ENCODE results near the gene SCNN1B.

SCNN1B gene

GRCh38 chr16:23321206-23321875, 19.2 kb downstream of the SCNN1B start:
- DNase-seq = no peak

DNA sequence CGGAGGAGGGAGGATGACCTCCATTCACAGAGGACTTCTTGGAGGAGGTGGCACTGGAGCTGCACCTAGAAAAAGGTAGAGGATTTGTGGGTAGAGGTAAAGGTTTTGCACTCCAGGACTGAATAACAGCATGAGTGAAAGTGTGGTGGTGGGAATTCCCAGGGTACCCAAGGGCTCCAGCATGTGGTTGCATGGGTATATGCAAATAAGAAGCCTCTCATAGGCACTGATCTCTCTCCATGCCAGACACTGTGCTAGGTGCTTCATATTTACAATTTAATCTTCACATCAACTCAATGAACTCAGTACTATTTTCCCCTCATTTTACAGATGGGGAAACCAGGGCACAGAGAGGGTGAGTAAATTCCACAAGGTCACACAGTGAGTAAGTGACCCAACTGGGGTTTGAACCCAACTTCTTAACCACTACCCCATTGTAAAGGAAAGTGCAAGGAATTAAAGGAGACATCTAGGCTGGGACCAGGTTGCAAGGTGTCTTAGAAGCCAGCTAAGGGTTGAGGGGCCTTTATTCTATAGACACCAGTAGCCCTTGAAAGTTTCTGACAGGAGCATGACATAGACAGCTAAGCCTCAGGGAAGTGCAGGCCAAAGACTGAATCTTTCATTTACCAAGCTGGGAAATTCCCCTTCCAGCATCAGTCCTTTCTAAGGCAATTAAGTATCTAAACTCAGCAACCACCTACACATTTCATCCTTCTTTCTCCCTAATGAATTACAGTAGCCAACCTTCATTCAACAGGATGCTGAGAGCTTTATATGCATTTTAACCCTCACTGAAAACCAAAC, 21.3 kb downstream of the SCNN1B start:
- DNase-seq = no peak

DNA sequence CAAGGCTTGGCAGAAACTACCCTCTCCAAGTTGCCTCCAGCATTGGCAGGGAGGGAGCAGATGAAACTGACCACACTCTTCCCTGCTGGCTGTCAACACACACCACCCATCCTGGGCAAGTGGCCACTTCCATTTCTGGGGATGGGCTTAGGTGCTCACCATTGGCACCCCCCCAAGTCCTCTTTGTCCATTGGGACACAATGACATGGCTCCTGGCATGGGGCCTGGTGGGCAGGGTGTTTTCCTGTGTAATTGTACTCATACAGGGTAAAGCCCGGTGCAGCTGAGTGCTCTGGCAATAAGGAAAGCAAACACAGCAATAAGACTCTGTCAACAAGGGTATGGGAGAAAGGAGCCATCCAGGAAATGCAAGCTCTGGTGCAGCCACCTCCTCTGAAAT, 22.6 kb downstream of the SCNN1B start:
- DNase-seq = no peak

GRCh38 chr16:23327836-23328235, 25.7 kb downstream of the SCNN1B start:
- DNase-seq = no peak

GRCh38 chr16:23330161-23330560, 28.1 kb downstream of the SCNN1B start:
- no peak for DNase-seq

- no peak for DNase-seq
Measured at GRCh38 chr16:23330583-23331249, 28.6 kb downstream of the SCNN1B start.

GRCh38 chr16:23333034-23333579, 31.0 kb downstream of the SCNN1B start:
- DNase-seq = no peak

GRCh38 chr16:23333831-23334456, 31.8 kb downstream of the SCNN1B start:
- DNase-seq = no peak

DNA sequence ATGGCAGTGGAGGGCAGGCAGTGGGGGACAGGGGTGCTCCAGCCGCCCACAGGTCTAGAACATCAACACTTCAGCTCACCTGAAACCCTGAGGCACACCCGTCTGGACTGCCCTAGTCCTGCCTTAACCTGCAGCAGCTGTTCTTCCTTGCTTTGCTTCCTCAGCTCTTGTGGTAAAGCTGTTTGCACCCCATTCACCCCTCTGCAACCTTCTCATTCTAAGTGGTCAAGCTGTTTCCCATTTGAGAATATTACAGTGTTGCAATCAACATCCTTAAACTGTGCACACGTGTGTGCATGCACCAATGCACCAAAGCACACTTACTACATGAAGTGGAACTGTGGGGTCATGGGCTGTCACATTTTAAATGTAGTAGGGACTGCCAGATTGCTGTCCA, 32.4 kb downstream of the SCNN1B start:
- DNase-seq = no peak

- DNase-seq = no peak
Measured at GRCh38 chr16:23334950-23335349, 32.8 kb downstream of the SCNN1B start.

DNA sequence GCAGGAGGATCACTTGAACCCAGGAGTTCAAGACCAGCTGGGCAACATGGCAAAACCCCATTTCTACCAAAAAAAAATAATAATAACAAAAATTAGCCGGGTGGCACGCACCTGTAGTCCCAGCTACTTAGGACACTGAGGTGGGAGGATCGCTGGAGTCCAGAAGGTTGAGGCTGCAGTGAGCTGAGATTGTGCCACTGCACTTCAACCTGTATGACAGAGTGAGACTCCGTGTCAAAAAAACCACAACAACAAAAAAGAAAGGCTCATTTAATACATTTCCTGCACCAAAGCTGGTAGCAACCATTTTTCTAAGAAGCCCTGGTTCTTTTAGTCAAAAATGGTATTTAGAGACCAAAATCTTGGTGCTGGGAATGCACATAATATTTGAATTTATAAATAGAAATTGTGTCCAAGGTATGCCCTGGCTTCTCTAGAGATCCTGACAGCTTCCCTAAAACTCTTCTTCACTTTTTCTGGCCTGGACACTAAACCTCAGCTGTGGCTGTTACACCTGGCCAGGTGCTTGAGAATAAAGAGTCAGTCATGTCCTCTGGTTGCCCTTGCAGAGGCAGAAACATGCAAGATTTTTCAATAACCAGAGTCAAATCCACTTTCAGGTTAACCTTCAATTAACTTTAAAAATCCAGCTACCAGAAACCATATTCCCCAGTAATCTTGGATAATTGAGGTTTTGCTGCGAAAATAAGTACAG, 35.9 kb downstream of the SCNN1B start:
- no peak for DNase-seq

DNA sequence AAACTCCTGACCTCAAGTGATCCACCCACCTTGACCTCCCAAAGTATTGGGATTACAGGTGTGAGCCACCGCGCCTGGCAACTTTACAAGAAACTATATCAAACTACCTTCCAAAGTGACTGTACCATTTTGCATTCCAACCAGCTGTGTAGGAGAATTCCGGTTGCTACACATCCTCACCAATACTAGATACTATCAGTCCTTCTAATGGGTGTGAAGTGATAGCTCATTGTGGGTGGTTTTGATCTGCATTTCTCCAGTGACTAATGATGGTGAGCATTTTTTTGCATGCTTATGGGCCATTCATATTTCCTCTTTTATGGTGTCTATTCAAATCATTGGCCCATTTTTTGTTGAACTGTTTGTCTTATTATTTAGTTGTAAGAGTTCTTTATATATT, 37.7 kb downstream of the SCNN1B start:
- DNase-seq = no peak

DNA sequence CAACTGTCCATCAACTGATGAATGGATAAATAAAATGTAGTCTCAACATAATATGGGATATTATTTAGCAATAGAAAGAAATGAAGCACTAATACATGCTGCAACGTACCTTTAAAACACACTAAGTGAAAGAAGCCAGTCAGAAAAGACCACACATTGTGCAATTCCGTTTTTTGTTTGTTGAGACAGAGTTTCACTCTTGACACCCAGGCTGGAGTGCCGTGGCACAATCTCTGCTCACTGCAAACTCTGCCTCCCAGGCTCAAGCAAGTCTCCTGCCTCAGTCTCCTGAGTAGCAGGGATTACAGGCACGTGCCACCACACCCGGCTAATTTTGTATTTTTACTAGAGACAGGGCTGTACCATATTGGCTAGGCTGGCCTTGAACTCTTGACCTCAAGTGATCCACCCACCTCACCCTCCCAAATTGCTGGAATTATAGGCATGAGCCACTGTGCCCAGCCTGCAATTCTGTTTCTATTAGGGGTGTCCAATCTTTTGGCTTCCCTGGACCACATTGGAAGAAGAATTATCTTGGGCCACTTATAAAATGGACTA, 40.1 kb downstream of the SCNN1B start:
- no peak for DNase-seq

GRCh38 chr16:23343643-23344612, 41.8 kb downstream of the SCNN1B start:
- DNase-seq = no peak

- DNase-seq = no peak
Measured at GRCh38 chr16:23345237-23345636, 43.1 kb downstream of the SCNN1B start.

- DNase-seq = no peak
Measured at GRCh38 chr16:23348579-23349469, 46.7 kb downstream of the SCNN1B start.

- no peak for DNase-seq
Measured at GRCh38 chr16:23351360-23351759, 49.3 kb downstream of the SCNN1B start.

DNA sequence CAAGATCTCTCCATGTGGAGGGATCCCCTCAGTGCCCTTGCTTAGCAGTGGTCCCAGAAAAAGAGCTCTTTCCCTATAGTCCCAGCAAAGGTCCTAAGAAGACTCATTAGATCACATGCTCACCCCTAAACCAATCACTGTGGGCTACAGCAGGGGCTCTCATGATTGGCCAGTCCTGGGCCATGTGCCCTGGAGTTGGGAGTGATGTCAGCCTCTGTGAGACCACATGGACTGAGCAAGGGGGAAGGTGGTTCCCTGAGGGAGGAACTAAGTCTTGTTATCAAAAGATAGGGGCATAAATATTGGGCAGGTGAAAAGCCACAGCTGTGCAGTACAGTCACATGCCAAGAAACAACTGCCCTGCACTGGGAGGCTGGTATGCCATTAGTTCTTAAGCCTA, 51.3 kb downstream of the SCNN1B start:
- DNase-seq = no peak

DNA sequence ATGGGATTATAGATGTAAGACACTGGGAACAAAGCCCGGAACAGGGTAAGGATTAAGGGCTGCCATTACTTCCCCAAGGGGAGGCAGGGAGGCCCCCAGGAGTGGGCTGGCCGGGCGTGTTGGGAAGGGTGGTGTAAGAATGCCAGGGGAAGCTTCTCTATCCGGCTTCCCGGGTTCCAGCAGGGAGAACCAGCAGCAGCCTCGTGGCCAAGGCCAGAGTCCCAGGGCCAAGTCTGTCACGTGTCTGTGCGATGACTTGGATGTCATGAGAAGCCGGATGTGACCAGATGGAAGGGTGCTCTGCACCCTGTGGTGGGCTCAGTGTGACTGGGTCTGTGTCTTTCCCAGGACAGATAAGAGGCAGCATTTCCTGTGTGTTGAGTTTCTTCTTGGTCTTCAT, 52.1 kb downstream of the SCNN1B start:
- no peak for DNase-seq

- no peak for DNase-seq
Measured at GRCh38 chr16:23355106-23355670, 53.1 kb downstream of the SCNN1B start.

Data from inflammatory macrophage treated with lipopolysaccharide for 4 hours (primary cell).